GM18526 (cell line): ENCODE measurements around the gene SRP9.

Experiments used
- POLR2A ChIP-seq: IDR thresholded peaks from 3 replicates; pipeline ENCODE4 v1.6.1; 2011; ENCODE audit not compliant: insufficient read length; ENCODE audit errors: extremely low read depth

Gene SRP9

GRCh38 chr1:225822655-225823403 lies 45.2 kb downstream of the SRP9 start:
- no peak for TF ChIP-seq POLR2A

GRCh38 chr1:225823811-225824261 lies 46.2 kb downstream of the SRP9 start:
- no peak for TF ChIP-seq POLR2A

DNA sequence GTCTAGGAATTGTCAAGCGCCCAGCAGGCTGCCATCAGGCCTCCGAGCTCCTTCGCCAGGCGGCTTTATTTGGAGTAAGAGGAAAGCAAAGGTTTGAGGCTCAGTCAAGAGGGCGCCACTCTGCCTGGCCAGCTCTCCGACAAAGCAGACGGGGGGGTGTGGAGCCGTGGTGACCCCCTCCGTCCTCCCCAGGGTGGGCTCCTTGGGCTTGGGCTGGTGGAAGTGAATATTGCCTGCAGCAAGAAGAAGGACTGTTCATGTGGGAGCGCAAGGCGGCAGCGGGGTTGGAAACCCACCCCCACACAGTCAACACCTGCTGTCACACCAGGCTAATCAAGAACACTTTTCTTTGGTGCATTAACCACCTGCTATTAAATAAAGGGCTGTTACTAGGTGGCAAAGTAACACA lies 46.9 kb downstream of the SRP9 start:
- no peak for TF ChIP-seq POLR2A

DNA sequence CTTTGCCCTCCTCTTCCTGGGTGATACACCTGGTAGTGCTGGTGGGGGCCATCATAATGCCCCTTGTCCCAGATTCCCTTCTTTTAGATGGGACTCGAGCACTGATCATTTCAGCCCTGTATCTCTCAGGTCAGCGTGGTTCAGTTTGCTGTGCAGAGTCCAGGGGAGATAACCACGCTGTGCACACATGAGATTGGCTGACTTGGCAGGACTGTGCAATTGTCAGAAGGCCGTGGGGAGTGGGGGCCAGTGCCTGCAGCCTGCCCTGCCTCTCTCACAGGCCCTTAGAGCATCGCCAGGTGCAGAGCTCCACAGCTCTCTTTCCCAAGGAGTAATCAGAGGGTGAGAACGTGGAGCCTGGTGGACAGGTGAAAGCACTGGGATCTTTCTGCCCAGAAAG lies 47.5 kb downstream of the SRP9 start:
- no peak for TF ChIP-seq POLR2A

DNA sequence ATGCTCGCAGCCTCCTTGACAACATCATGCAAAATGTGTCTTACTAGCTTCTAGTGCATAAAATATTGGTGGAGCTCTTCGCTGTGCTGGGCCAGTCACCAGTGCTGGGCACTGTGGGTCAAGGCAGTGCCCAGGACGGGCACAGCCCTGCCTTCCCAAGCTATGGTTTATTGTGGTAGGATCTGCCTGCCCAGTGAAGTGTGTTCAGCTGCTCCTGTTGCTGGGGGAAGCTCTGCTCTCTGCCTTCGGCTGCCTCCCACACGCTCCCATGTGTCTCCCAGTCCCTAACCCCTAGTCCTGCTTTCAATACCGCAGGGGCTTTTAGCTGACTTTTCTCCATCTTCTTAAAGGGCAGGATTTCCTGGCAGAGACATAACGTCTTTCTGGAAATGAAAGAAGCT lies 48.0 kb downstream of the SRP9 start:
- TF ChIP-seq POLR2A = no peak

DNA sequence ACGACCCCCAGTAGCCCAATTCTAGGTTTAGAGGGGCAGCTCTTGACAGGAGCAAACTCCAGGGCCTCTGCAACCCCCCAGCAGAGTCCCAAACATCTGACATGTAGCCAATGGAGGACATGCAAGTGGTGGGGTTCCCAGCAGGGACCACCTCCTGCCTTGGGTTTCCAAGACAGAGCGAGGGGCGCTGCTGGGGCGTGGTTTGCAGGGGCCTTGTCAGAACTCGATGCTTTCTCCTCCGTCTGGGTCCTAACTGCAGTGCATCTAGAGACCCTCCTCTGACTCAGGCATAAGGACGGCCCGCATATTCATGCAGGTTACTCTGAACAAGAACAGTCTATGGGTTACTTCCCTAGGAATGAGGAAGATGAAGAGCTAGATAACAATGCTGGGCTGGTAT lies 49.5 kb downstream of the SRP9 start:
- TF ChIP-seq POLR2A = no peak

- TF ChIP-seq POLR2A = no peak
Measured at GRCh38 chr1:225828706-225829345, 51.2 kb downstream of the SRP9 start.

- TF ChIP-seq POLR2A = no peak
Measured at GRCh38 chr1:225830841-225831240, 53.2 kb downstream of the SRP9 start.

DNA sequence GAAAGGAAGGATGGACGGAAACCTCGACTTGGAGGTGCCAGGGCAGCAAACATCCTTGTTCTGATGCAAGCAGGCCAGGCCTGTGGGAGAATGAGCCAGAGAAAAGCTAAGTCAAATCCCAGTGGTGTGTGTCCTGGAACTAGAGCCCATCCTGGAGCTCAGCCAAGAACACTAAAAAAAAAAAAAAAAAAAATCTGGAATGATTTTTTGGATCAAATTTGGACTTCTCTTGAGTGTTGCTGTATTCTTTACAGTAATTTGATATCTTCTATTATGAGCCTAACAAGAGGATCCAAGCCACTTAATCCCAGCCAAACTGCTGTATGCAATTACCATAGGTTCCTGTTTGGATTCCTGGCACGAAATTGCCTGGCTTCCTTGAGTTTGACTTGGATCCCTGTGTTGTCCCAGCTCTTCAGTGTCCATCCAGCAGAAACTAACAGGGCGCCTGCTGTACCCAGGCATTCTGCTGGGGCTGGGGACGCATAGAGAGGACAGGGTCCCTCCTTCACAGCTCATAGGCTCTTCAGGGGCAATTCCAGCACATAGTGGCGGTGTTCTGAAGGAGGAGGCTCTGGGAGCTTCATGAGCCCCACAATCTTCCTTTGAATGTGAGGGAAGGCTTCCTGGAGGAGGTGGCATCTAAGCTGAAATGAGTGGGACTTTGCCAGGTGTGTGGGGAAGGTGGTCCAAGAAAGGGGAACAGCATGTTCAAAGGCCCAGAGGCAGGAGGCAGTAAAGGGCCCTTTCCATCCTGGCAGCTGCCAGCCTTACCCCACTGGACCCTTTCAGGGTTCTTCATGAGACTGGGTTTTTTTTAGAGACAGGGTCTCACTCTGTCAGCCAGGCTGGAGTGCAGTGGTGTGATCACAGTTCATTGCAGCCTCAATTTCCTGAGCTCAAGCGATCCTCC lies 57.0 kb downstream of the SRP9 start:
- TF ChIP-seq POLR2A = no peak

GRCh38 chr1:225835856-225836255 lies 58.2 kb downstream of the SRP9 start:
- TF ChIP-seq POLR2A = no peak

GRCh38 chr1:225838793-225839192 lies 61.2 kb downstream of the SRP9 start:
- TF ChIP-seq POLR2A = no peak
